HG03108 (cell line): ENCODE results near the gene NMRAL1.

Experiments used
- ATAC-seq: cut with Tn5 transposase; IDR thresholded peaks from one replicate; pipeline ENCODE4 v1.9.1; 2021; ENCODE audit warnings: moderate library complexity; ENCODE audit not compliant: unreplicated experiment

NMRAL1 gene

DNA sequence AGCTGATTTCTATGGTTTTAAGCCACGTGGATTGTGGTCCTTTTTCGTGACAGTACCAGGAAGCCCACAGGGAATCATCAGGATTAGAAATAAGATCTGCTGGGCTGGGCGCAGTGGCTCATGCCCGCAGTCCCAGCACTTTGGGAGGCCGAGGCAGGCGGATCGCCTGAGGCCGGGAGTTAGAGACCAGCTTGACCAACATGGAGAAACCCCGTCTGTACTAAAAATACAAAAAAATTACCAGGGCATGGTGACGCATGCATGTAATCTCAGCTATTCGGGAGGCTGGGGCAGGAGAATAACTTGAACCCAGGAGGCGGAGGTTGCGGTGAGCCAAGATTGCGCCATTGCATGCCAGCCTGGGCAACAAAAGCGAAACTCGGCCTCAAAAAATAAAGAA is 6.5 kb downstream of the NMRAL1 start:
- ATAC-seq = no peak

GRCh38 chr16:4465977-4466779 is 8.2 kb downstream of the NMRAL1 start:
- ATAC-seq = no peak

DNA sequence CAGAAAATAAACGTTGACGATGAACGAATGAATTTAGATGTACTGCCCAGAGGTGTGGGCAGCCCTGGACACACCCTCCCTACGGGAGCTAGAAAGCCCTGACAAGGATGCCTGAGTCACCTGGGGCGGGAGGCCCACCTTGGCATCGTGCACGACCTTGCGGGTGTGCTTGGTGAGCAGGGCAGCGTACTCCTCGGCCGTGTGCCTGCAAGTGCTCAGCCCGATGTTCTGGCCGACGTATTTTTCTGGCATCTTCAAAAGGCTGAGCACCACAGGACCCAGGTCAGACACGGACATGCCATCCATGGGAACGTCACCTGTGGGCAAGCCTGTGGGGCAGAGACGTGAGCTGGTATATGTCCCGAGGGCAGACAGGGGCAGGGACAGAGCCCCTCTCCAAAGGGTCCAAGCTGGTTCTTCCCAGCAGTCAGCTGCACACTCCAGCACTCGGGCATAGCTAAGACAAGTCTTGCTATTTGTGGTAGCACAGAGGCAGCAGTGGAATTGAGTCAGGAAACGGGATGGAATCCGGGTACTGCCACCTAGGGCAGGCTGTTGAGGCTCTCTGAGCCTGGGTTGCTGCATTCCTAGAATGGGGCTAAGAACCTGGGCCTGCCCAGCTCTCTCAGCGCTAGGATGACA is 10.8 kb downstream of the NMRAL1 start:
- ATAC-seq = no peak

GRCh38 chr16:4461250-4462085 is 13.0 kb downstream of the NMRAL1 start:
- no peak for ATAC-seq

DNA sequence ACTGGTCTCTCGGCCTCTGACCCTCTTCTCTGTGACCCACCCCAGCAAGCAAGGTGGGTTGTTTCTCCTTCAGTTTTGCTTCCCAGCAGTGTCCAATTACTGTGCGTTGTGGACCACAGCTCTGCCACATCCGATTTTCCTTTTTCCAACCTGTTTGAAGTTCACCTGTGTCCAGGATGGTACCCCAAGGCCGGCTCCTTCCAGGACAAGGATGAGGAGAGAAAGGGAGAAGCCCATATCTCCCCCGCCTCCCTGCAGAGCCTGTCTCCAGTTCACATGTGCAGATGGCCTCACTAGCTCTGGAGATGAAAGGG is 13.5 kb downstream of the NMRAL1 start:
- ATAC-seq = no peak

- ATAC-seq = no peak
Observed at GRCh38 chr16:4455951-4456350, 18.5 kb downstream of the NMRAL1 start.

DNA sequence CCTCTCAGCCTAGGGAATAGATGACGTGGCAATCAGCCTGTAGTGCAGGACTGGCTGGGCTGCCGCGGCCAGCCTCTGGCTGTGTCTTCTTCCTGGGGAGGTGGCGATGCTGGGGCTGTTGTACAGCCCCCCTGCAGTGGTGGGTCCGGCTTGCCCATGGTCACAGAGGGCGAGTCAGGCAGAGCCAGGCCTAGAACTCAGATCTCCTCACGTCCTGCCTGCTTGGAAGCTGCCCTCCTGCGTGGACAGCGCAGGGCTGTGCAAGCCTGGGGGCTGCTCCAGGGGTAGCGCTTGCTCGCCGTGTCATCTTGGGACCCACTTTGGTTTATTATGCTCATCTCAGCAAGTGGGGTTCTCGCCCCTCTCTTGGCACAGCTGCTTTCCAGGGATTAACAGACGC is 19.3 kb downstream of the NMRAL1 start:
- ATAC-seq = no peak

DNA sequence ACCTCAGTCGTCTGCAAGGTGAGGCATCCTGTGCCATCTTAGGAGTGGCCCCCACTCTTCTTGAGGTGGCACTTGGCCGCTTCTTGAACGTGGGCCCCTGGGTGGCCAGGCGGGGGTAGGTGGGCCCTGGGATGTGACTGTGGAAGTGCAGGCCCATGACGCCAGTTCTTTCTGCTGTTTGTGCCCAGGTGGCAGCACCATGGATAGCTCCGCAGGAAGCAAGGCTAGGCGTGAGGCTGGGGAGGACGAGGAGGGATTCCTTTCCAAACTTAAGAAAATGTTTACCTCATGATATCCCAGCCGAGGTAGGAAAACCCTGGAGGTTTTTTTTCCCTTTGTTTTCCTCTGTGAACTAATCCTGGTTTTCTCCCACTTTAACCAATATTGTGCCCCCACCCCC is 19.8 kb downstream of the NMRAL1 start:
- no peak for ATAC-seq

DNA sequence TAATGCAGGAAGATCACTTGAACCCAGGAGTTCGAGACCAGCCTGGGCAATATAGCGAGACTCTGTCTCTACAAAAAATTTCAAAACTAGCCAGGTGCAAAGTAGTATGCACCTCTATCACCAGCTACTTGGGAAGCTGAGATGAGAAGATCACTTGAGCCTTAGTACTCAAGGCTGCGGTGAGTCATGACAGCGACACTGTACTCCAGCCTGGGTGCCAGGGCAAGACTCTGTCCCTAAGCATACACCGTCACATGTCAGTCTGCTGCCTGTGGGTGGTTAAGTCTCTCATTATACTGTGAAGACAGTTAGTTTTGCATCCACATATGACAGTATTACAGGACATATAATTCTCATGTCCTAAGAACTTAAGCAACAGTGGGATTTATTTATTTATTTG is 21.8 kb downstream of the NMRAL1 start:
- ATAC-seq = no peak

DNA sequence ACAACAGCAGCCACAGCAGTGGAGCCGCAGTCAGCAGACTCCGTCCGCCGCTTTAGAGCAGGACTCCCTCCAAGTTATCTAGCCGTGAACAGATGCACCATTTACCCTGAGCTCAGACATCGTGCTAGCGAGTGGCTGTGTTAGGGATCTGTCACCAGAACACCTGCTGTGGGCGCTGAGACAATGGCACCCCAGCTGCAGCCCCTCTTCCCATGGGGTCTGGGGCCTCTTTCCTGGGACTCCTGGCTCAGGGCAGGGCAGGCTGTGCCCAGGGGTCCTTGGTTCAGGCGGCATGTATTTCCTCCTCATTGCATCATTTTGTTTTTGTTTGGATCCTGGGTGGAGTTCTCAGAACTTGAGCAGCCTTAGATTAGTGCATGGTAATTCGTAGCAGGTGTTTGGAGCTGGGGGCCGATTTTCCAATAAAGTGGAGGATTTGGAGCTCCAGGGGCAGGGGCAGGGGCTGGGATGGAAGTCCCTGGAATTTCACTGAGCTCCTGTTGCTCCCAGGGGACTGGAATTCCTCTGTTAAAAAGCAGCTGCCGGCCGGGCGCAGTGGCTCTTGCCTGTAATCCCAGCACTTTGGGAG is 23.4 kb downstream of the NMRAL1 start:
- ATAC-seq = no peak

DNA sequence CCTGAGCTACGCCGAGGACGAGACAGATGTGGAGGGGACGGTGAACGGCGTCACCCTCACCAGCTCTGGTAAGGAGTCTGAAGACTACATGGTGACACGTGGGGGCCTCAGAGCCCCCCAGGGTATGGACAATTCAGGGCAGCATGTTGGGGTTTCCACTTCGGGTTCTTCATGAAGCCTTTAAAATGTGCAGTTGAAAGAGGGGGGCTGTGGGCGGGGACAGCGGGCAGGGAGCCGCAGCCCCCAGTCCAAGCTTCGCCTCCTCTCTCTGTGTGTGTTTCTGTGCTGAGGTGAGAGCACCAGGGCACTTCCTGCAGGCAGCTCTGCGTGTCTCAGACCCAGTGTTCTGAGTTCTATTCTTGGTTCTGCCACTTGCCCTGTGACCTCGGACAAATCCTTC is 24.0 kb downstream of the NMRAL1 start:
- no peak for ATAC-seq

GRCh38 chr16:4443986-4444385 is 30.4 kb downstream of the NMRAL1 start:
- no peak for ATAC-seq

- ATAC-seq = no peak
Observed at GRCh38 chr16:4443271-4443670, 31.2 kb downstream of the NMRAL1 start.

DNA sequence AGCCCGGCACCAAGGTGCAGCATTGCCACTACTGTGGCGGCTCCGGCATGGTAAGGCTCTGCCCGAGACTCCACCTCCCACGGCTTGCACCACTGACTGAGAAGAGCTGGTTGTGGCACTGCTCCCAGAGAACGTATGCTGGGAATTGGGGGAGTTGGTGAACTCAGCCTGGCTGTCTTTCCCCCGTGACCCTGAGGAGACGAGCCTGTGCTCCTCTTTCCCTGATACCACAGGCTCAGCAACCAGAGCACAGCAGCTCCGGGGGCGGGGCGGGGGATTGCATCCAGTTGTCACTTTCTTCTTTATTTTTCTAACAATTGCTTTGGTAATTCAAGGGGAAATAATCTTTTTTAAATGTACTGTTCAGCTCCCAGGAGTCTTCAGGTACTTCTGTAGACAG is 32.1 kb downstream of the NMRAL1 start:
- no peak for ATAC-seq

GRCh38 chr16:4437366-4437765 is 37.1 kb downstream of the NMRAL1 start:
- no peak for ATAC-seq

GRCh38 chr16:4435337-4436067 is 38.9 kb downstream of the NMRAL1 start:
- no peak for ATAC-seq

- no peak for ATAC-seq
Observed at GRCh38 chr16:4433914-4434787, 40.3 kb downstream of the NMRAL1 start.

DNA sequence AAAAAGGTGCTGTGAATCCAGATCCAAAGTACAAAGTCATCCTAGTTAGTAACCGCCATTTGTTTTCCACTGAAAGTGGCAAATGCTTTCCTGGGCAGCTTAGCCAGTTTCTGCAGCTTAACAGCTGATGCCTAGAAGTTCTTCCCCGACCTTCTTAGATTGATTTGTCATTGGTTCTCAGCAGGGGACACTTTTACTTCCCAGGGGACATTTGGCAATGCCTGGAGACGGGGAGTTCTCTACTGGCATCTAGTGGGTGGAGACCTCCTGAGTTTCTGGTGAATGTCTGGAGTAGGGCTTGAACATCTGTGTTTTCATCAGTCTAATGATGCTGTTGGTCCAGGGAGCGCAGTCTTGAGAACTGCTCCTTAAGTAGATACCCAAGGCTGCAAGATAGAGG is 41.2 kb downstream of the NMRAL1 start:
- ATAC-seq = no peak

DNA sequence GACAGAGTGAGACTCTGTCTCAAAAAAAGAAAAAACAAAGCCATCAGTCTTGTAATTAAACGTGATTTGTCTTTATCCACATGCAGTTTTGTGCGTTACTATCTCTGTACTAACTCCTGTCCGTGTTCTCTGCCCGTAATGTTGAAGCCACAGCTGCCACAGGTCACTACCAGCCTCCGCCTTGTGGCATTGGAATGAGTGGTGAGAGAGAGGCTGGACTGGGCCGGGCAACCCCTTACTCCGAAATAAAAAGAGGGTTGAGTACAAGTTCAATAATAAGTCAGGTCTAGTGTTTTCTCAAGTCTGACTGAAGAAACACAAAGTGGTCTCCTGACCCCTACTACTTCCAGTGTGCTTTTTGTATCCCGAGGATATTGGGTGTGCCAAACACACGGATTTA is 43.4 kb downstream of the NMRAL1 start:
- no peak for ATAC-seq

GRCh38 chr16:4428500-4428899 is 45.9 kb downstream of the NMRAL1 start:
- no peak for ATAC-seq
